Fibroblast of lung (primary cell): ENCODE measurements around the gene SMARCD1.

ENCODE experiments used
- CTCF ChIP-seq, 2 donors: IDR thresholded peaks in 1 of 2; conservative IDR thresholded peaks in 1 of 2; 1 replicate in 1 of 2; 2 replicates in 1 of 2; pipeline ENCODE4 v1.5.1; 2011 to 2012; ENCODE audit warnings: low read length in 2 of 2, control low read depth in 1 of 2, inconsistent platforms in 1 of 2, low read depth in 1 of 2, mild to moderate bottlenecking in 1 of 2
- EZH2 ChIP-seq: IDR thresholded peaks from 2 replicates; pipeline ENCODE4 v1.5.1; 2012; ENCODE audit warnings: low read length, control low read depth, mild to moderate bottlenecking; ENCODE audit errors: missing control alignments

- no peak for TF ChIP-seq CTCF (conservative IDR thresholded peaks at IDR 0.05 in 1 of 2, IDR thresholded peaks at IDR 0.05 in 1 of 2; ENCODE audit: low read depth in 1 of 2, low read length in 2 of 2)
- no peak for TF ChIP-seq EZH2
These were observed 42.4 kb downstream of the SMARCD1 start for GRCh38 chr12:50127546-50127945.
